Fibroblast of the aortic adventitia (primary cell): ENCODE data around the gene SLC9A9. TPM values are rescaled to one million over a fixed set of nuclear protein-coding genes. Genes with fewer than 3 reads are reported as not detected.

ENCODE experiments used
- DNase-seq: peaks from one replicate; pipeline ENCODE4 v3.0.0-alpha.2; 2010; ENCODE audit warnings: low read depth
- H3K4me3 ChIP-seq: 2 replicates; pipeline ENCODE4 v1.5.1; 2011; ENCODE audit warnings: low read depth, mild to moderate bottlenecking, control low read depth, low read length, moderate library complexity
- total RNA-seq: library from RNA; depleted of rRNA; stranded (reverse); fragments of >200 nt; gene quantifications from 2 replicates; pipeline ENCODE4 v1.2.3, GENCODE V29; 2012; ENCODE audit warnings: low replicate concordance
- TF ChIP-seq, protein P1 (sequence below): IDR thresholded peaks from 2 replicates; pipeline ENCODE4 v1.5.1; 2011; ENCODE audit warnings: mild to moderate bottlenecking, low read length, control low read depth, inconsistent platforms; ENCODE audit not compliant: insufficient read depth

Gene SLC9A9
- total RNA-seq, 1 donor: 23.8 TPM

DNA sequence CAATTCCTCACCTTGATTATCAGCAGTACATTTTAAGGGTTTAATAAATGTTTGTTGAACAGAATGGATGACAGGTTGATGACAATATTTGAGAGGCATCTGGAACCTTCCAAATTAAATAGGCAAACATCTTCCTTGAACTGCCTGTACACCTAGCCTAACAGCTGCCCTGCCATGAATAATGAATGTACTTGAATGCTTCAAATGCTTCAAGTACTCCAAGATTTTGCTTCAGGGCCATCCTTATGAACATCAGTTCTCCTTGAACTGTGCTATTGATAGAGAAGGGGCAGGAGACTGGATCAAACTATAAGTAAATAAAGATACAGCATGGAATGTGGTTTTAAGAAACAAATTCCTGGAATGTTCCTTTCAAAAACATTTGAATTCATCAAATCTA is 591.9 kb downstream of the SLC9A9 start:
- TF ChIP-seq, protein P1, sequence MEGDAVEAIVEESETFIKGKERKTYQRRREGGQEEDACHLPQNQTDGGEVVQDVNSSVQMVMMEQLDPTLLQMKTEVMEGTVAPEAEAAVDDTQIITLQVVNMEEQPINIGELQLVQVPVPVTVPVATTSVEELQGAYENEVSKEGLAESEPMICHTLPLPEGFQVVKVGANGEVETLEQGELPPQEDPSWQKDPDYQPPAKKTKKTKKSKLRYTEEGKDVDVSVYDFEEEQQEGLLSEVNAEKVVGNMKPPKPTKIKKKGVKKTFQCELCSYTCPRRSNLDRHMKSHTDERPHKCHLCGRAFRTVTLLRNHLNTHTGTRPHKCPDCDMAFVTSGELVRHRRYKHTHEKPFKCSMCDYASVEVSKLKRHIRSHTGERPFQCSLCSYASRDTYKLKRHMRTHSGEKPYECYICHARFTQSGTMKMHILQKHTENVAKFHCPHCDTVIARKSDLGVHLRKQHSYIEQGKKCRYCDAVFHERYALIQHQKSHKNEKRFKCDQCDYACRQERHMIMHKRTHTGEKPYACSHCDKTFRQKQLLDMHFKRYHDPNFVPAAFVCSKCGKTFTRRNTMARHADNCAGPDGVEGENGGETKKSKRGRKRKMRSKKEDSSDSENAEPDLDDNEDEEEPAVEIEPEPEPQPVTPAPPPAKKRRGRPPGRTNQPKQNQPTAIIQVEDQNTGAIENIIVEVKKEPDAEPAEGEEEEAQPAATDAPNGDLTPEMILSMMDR: no peak
- H3K4me3 ChIP-seq: no peak overlapping the region
- no peak for DNase-seq

- H3K4me3 ChIP-seq: no peak overlapping the region
- DNase-seq: no peak
- TF ChIP-seq, protein P1: no peak
Observed at GRCh38 chr3:143255739-143256138, 592.5 kb downstream of the SLC9A9 start.

DNA sequence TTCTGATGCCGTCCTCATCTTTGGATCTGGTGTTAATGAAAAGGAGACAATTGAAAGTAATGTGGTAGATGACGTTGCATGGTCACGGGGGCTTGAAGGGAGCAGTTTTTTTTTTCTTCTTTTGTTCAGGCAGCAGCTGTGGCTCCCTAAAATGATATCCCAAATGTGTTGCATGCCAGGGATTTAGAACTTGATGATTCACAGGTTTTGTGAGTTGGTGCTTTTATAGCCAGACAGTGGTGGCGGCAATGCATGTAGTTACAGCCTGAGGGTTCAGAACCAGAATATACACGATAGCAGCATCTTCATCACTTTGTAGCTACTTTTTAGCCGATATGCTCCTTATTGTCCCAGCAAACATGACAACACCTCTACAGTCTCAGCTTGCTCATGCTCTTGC is 595.3 kb downstream of the SLC9A9 start:
- TF ChIP-seq, protein P1: no peak
- no peak overlapping the region for H3K4me3 ChIP-seq
- DNase-seq: no peak

DNA sequence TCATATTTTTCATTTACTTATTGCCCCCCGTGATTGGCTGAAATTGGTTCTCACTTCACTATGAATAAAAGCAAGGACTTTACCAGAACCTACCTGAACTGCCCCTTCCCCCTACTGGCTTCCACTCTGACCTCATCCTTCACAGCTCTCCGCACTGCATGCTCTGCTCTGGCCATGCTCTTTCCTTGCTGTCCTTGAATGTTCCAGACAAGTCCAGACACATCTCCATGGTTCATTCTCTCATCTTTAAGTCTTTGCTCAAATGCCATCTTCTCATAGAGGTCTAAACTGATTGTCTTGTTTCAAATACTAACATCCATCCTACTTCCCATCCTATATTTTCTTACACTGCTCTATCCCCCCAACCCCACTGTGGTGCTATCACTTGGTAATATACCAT is 599.3 kb downstream of the SLC9A9 start:
- no peak overlapping the region for H3K4me3 ChIP-seq
- TF ChIP-seq, protein P1: no peak
- no peak for DNase-seq

GRCh38 chr3:143247073-143247472 is 601.2 kb downstream of the SLC9A9 start:
- TF ChIP-seq, protein P1: no peak
- DNase-seq: no peak
- no peak overlapping the region for H3K4me3 ChIP-seq

- TF ChIP-seq, protein P1: no peak
- no peak overlapping the region for H3K4me3 ChIP-seq
- no peak for DNase-seq
Observed at GRCh38 chr3:143245692-143246091, 602.6 kb downstream of the SLC9A9 start.

GRCh38 chr3:143244516-143245063 is 603.7 kb downstream of the SLC9A9 start:
- TF ChIP-seq, protein P1: no peak
- DNase-seq: no peak
- H3K4me3 ChIP-seq: no peak overlapping the region
